Stomach (tissue), 4 donors: ENCODE results near the gene PTK6.

Experiments
- CTCF ChIP-seq, 7 experiments: fragments of 450-650 bp in 4 of 7; fragments of 200-600 bp in 3 of 7; sonication (generic) in 3 of 7; IDR thresholded peaks; one replicate each; pipeline ENCODE4 v1.5.1; 2016 to 2019; ENCODE audit warnings: antibody characterized with exemption in 7 of 7, control low read depth in 2 of 7, mild to moderate bottlenecking in 1 of 7
- POLR2A ChIP-seq, 4 donors: fragments of 450-650 bp; IDR thresholded peaks; one replicate each; pipeline ENCODE4 v1.6.1; 2016; ENCODE audit warnings: antibody characterized with exemption in 4 of 4, control low read depth in 2 of 4, mild to moderate bottlenecking in 1 of 4, moderate library complexity in 1 of 4
- POLR2AphosphoS5 ChIP-seq, 3 donors: sonication (generic); formaldehyde crosslinking; IDR thresholded peaks; one replicate each; pipeline ENCODE4 v1.6.1; 2016; ENCODE audit warnings: antibody characterized with exemption in 3 of 3

- TF ChIP-seq CTCF (IDR thresholded peaks at IDR 0.05) = no peak
- TF ChIP-seq POLR2AphosphoS5 (IDR thresholded peaks at IDR 0.05) = no peak
- TF ChIP-seq POLR2A (IDR thresholded peaks at IDR 0.05) = no peak
Measured at GRCh38 chr20:63529180-63529860, 7.9 kb downstream of the PTK6 start.
